Ovary (tissue), 9 donors: ENCODE results near the gene KRTAP10-2. TPM values are rescaled to one million over a fixed set of nuclear protein-coding genes. Genes with fewer than 3 reads are reported as not detected.
"Not testable (repeated sequence)": the region's sequence is repeated elsewhere in the genome, so short reads cannot be mapped to it uniquely, and the experiment has no call there.

Source experiments
- DNase-seq, 5 donors: peaks; one replicate each; pipeline ENCODE4 v3.0.0-alpha.2; 2019 to 2020
- H3K27ac ChIP-seq, 2 donors: fragments of 200-600 bp; one replicate each; pipeline versions ENCODE4 v1.5.1 to v1.8.0; 2019 to 2022
- H3K27me3 ChIP-seq: fragments of 200-600 bp; one replicate; pipeline ENCODE4 v1.8.0; 2022
- H3K36me3 ChIP-seq: fragments of 200-600 bp; sonication (generic); one replicate; pipeline ENCODE4 v1.5.1; 2019
- H3K4me1 ChIP-seq: one replicate; pipeline ENCODE4 v1.8.1; 2013; ENCODE audit warnings: mild to moderate bottlenecking, moderate library complexity; ENCODE audit not compliant: insufficient read depth
- H3K4me3 ChIP-seq: fragments of 200-600 bp; sonication (generic); one replicate; pipeline ENCODE4 v1.5.1; 2017
- H3K9me3 ChIP-seq, 2 donors: fragments of 200-600 bp in 1 of 2; sonication (generic) in 1 of 2; one replicate each; pipeline versions ENCODE4 v1.5.1 to v1.8.1; 2013 to 2019; ENCODE audit warnings: mild to moderate bottlenecking in 1 of 2, moderate library complexity in 1 of 2
- CTCF ChIP-seq, 3 donors: fragments of 450-650 bp in 2 of 3; fragments of 200-600 bp in 1 of 3; IDR thresholded peaks; one replicate each; pipeline versions ENCODE4 v1.5.1 to v1.8.0; 2016 to 2022; ENCODE audit warnings: antibody characterized with exemption in 3 of 3, mild to moderate bottlenecking in 1 of 3
- EP300 ChIP-seq: sonication (generic); formaldehyde crosslinking; IDR thresholded peaks from one replicate; pipeline ENCODE4 v1.6.1; 2017; ENCODE audit warnings: antibody characterized with exemption
- POLR2A ChIP-seq: fragments of 450-650 bp; IDR thresholded peaks from one replicate; pipeline ENCODE4 v1.6.1; 2017; ENCODE audit warnings: antibody characterized with exemption, mild to moderate bottlenecking, moderate library complexity
- WGBS, 3 donors: extraction: QIAGEN DNeasy Blood & Tissue Kit in 1 of 3; methylation state at CpG; one replicate each; pipeline versions ENCODE4 v1.1.5 to v1.1.7; 2013 to 2017; 5-methylcytosine and 5-hydroxymethylcytosine counted together
- intact Hi-C, 4 donors: fragments of 100-400 bp; cut with DNase I; formaldehyde crosslinking; loops; one replicate each; pipeline versions ENCODE4 v1.11.0 to v1.15.1; 2022 to 2023
- polyA plus RNA-seq, 2 donors: library from polyadenylated mRNA; stranded (reverse); fragments of 200-250 nt in 1 of 2; fragments of 350-450 nt in 1 of 2; fragmentation: Illumina TruSeq in 1 of 2; extraction: RNeasy Lipid Tissue Mini Kit (QIAGEN cat#74804) in 1 of 2; gene quantifications; one replicate each; pipeline ENCODE4 v1.2.3, GENCODE V29; 2013 to 2014
- total RNA-seq, 7 donors: library from RNA; depleted of rRNA in 2 of 7; stranded (reverse); fragments of >200 nt in 2 of 7; fragmentation: NEBNext Ultra II Directional in 3 of 7; extraction: Animal tissue kit (Norgen Biotek cat#: 25700) in 3 of 7; gene quantifications; one replicate each; pipeline versions ENCODE4 v1.1.0 to v1.2.4, GENCODE V29; 2016 to 2023
- donor health status: DM: no; HTN: no; CAD: no; lungs with moderate emphysema.
- donor health status: DM: no; HTN: no; CAD: no.
- donor health status: Bipolar disorder and iron deficiency.
- donor health status: DM: yes; HTN: yes; CAD: no.
- donor health status: DM: no; HTN: no; CAD: no.
- donor health status: DM: yes; HTN: yes; CAD: no.

Gene KRTAP10-2
- total and polyA plus RNA-seq, 9 donors = not detected

DNA sequence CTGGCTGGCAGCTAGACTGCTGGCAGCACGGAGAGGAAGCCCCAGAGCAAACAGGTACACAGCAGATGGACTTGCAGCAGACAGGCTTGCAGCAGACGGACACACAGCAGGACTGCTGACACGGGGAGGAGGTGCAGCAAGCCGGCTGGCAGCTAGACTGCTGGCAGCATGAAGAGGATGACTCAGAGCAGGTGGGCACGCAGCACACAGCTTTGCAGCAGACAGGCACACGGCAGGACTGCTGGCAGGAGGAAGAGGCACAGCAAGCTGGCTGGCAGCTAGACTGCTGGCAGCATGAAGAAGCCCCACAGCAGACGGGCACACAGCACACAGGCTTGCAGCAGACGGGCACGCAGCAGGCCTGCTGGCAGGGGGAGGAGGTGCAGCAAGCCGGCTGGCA lies 498 bp downstream of the KRTAP10-2 start:
- 59 to 69% (median 62%) methylated on average over 10 of the region's 10 CpGs for WGBS, 3 donors
- no peaks in the 10 kb centered on the region for H3K27me3 ChIP-seq
- intact Hi-C loops = no loop called here
- no peaks in the 10 kb centered on the region for H3K36me3 ChIP-seq
- no peak for TF ChIP-seq POLR2A
- no peak for TF ChIP-seq CTCF (IDR thresholded peaks at IDR 0.05)
- no peaks in the 10 kb centered on the region for H3K4me1 ChIP-seq
- H3K9me3 ChIP-seq = peaks cover 0 to 3% of the 10 kb centered on the region in 2 donors
- no peak for DNase-seq
- H3K27ac ChIP-seq = no peak overlapping the region
- H3K4me3 ChIP-seq = no peak overlapping the region

- H3K4me3 ChIP-seq, DNase-seq, H3K4me1 ChIP-seq, H3K36me3 ChIP-seq, H3K9me3 ChIP-seq, H3K27me3 ChIP-seq, H3K27ac ChIP-seq, intact Hi-C loops: not testable (repeated sequence)
- WGBS, 3 donors = 37 to 52% (median 41%) methylated on average over 11 to 17 of the region's 17 CpGs
Observed at GRCh38 chr21:44550285-44550684, 1.0 kb downstream of the KRTAP10-2 start.

DNA sequence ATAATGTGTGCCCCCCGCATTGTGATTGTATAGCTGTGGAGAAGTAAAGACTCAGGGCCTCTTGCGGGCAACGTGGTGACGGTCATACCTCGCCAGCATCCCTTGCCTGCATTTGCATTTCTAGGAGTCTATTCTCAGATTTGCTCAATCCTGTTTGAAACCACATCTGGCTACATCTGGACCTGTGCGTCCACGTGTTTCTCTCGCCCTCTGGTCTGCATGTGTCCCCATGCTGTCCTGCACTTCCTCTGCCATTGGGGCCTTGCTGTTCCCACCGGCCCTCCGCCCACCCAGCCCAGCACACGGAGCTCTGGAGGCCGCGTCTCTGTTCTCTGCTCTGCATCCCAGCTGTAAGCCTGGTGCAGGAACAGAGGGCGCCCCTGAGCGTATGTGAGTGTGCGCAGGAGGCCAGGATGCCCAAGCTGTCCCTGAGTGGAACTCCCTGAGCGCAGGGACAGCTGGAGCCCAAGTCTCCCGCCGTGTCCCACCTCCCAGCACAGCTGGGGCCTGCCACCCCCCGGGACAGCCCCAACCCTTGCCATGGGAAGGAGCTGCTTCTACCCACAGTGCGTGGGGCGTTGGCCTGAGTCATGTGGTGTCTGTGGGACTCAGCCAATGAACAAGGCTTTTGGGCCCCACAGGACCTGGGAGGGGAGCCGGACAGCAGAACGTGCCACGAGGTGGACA lies 1.6 kb downstream of the KRTAP10-2 start:
- no peak overlapping the region for H3K27ac ChIP-seq
- TF ChIP-seq POLR2A (no peak), EP300 (no peak), CTCF (IDR thresholded peaks at IDR 0.05) (no peak)
- no peaks in the 10 kb centered on the region for H3K27me3 ChIP-seq
- DNase-seq = no peak
- no peaks in the 10 kb centered on the region for H3K36me3 ChIP-seq
- WGBS, 3 donors = 69 to 72% (median 70%) methylated on average over 25 of the region's 25 CpGs
- no peak overlapping the region for H3K4me3 ChIP-seq
- H3K4me1 ChIP-seq = no peaks in the 10 kb centered on the region
- intact Hi-C loops = no loop called here
- peaks cover 0 to 3% of the 10 kb centered on the region in 2 donors for H3K9me3 ChIP-seq

DNA sequence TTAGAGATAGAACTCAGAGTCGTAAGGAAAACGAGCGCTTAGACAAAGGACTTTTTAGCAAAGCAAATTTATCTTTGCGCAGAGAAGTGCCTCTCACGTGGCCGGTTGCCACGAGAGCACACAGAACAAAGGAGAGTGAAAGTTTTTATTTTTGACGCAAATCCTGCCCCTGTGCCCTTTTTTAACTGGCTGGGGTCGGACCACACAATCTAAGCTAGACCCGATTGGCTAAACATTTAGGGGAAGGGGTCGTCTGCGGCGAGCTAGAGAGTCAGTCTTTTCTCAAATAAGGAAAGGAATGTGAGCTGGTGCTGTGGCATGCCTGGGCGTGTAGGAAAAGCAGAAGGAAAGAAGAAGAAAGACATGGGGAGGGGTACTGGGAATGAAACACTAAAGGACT lies 2.4 kb downstream of the KRTAP10-2 start:
- Histone ChIP-seq H3K4me3 (no peak overlapping the region), H3K4me1 (no peaks in the 10 kb centered on the region), H3K36me3 (no peaks in the 10 kb centered on the region), H3K9me3 (peaks cover 0 to 3% of the 10 kb centered on the region in 2 donors), H3K27me3 (no peaks in the 10 kb centered on the region), H3K27ac (no peak overlapping the region)
- TF ChIP-seq POLR2A = no peak
- TF ChIP-seq EP300 = no peak
- TF ChIP-seq CTCF (IDR thresholded peaks at IDR 0.05) = no peak
- 17 to 19% (median 17%) methylated on average over 14 of the region's 14 CpGs for WGBS, 3 donors
- DNase-seq = no peak
- intact Hi-C loops = no loop called here

DNA sequence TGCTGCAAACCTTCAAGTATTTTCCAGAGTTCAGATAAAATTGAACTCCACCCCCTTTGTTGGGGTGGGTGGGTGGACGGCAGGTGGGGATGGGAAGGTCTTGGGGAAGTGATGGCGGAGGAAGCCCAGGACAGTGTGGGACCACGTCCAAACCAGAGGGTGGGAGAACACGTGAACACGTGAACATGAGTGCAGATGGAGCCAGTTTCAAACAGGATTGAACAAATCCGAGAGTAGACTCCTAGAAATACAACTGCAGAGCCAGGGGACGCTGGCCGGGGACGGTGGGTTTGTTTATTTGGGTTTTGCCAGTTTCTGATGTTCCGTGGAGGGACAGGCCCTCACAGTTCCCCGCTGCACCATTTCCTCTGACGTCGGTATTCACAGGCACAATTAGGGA lies 2.9 kb downstream of the KRTAP10-2 start:
- Histone ChIP-seq H3K4me3 (no peak overlapping the region), H3K9me3 (peaks cover 0 to 3% of the 10 kb centered on the region in 2 donors), H3K27me3 (no peaks in the 10 kb centered on the region), H3K27ac (no peak overlapping the region), H3K36me3 (no peaks in the 10 kb centered on the region), H3K4me1 (no peaks in the 10 kb centered on the region)
- DNase-seq = no peak
- TF ChIP-seq POLR2A (no peak), CTCF (IDR thresholded peaks at IDR 0.05) (no peak), EP300 (no peak)
- intact Hi-C loops = no loop called here
- WGBS, 3 donors = 50 to 59% (median 52%) methylated on average over 13 of the region's 13 CpGs
